NCI-H1092 (cell line): ENCODE measurements around the gene ACTR5.
A peak's percentile ranks its signal among the peaks of the same experiment; 100 is the strongest.
"Not testable (repeated sequence)": the region's sequence is repeated elsewhere in the genome, so short reads cannot be mapped to it uniquely, and the experiment has no call there.

ENCODE experiments used
- DNase-seq: peaks from one replicate; lab custom pipeline; 2025; lab: John Stamatoyannopoulos, UW

ACTR5 gene

DNA sequence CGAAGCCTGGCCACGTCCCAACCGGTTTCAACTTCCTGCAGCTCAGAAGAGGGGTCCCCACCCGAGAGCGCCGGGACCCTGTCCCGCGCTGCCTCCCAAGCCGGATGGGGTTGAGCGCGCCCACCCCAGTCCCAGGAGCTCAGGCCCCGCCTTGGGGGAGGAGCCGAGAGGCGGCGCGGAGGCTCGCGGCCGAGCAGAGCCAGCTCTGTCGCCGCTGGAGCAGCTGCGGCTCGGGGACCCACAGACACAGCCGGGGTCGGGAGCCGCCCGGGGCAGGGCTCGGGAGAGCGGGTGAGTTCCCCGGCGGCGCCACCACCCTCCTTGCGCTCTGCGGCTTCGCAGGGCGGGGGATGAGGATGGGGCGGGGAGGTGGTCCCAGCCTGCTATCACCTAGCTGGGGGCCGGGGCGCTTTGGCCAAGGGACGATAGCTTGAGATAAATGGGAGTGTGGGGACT is 57.3 kb downstream of the ACTR5 start, which contains the start of gene PPP1R16B:
Gene PPP1R16B, plus strand, starts transcription at position 196 of the 456 bp plus-strand sequence. CDS start 30,229 bp downstream, outside the sequence.
- peak; percentile 6 for DNase-seq

DNA sequence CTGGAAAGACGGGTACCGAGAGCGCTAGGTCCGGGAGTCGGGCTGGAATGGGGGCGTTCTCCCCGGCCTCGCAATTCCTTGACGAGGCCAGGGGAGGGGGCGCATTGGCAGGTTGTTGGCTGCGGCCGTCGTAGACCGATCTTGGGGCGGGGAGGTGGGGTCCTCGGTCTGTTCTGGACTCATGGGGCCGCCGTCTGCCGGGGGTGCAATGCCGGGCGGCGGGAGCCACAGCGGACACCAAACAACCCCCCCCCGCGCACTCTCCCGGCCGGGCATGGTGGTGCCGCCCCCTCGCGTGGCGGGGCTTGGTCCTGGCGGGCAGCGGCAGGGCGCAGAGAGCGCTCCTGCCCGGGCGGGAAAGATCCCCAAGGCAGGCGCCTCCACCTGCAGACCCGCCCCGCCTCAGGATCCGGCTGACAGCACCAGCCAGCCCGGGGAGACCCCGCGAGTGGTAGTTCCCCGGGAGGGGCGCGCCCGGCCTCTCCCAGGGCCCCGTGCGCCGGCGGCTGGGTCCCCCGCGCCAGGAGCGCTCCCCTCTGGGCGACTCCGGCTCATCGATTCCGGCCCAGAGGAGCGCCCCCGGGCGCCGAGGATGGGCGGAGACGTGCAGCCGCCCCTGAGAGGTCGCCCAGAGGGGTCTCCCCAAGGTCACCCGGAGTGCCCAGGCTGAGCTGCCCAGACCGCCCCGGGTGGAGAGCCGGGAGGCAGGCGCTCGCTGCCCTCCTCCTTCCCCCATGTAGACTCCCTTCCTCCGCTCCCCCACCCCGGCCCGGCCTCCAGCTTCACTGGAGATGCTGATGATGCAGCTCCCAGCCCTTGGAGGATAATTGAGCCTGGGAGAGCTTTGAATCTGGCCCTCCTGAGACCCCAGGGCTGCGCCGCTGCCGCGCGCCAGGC is 57.9 kb downstream of the ACTR5 start:
- DNase-seq: peak; percentile 39

DNA sequence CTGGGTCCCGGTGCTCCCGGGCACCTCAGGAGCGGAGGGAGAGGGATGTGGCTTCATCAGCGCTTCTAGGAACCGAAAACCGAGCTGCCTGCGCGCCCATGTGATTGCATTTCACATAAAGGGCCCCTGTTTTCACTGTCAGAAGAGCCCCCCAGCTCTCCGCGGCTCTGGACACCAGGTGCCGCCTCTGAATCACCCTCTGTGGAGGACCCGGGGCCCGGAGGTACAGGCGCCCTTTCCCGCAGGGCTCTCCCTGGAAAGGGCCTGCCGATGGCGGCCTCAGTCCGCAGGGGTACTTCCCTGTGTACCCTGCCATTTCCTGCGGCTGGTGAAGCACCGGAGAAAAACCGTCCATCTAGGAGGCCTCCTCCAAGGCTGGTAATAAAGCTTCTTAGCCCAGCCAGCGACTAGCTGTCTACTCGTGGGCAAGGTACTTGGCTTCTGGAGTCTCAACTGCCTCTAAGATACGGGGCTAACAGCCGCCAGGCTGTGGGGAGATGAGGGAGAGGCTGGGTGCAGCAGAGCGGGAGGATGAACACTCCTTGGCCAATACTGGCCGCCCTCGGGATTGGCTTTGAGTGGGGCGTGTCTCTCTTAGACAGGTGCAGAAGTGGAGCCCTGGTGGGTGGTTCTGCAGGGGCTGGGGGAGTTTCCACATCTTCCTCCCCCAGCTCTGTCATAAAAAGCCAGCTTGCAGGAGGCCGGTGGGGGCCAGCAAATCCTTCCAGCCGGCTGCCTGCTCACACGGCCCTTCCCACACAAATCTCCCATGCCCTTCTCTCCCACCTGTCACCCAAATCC is 58.8 kb downstream of the ACTR5 start:
- no peak for DNase-seq

DNA sequence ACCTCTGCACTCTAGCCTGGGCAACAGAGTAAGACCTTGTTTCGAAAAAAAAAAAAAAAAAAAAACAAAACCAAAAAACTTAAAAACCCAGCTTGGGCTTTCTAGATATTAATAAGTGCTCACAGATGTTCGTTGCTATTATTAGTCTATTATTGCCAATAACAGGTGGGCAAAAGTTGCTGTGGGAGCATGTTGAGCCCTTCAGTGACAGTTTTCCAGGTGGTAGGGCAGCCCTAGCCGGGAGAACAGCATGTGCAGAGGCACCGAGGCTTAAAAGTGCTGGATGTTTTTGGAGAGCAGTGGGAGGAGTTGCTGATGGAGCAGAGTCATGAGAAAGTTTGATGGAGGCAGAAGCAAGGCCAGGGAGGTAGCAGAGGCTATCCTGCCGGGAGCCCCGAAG is 61.7 kb downstream of the ACTR5 start:
- no peak for DNase-seq

DNA sequence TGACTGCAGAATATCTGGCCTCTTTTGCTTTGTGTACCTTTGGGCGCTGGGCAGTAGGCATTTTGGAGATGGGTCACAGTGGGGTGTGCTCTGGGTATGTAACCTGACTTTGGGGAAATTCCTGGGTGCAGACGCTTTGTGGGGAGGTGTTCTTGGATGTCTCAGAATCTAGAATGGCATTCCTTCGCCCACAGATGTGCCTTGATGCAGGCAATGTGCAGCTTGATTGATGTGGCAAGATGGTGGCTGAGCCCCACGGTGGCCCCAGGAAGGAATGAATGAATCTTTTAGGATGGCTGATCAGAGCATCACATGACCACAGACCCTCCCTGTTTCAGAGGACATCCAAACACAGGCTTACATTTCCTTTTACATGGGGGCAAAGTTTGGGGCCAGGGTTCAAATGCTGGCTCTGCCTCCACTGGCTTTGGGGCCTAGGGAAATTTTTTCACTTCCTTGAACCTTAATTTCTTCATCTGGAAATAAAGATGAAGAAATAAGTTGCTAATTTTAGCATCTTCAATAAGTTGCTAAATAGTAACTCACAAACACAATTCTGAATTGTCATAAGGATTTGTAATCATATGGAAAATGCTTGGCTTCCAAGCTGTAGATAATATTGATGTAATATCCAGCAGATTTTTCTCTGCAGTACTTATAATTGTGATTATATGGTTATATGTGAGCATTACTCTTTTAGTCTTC is 62.8 kb downstream of the ACTR5 start:
- DNase-seq: no peak

DNA sequence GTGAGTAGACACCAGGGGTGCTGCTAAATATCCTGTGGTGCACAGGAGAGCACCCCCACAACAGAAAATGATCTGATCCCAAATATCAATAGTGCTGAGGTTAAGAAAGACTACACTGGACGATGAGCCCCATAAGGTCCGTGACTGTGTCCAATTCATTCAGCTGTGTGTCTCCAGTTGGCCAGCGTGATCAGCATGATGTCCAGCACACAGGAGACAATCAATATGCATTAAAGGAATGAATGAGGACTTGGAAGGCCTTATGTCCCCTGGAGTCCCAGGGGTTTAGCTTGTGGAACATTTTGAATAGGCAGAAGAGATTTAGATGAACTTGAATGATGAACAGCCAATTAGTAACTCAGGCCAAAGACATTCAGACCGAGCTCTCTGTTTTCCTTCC is 63.5 kb downstream of the ACTR5 start:
- no peak for DNase-seq

DNA sequence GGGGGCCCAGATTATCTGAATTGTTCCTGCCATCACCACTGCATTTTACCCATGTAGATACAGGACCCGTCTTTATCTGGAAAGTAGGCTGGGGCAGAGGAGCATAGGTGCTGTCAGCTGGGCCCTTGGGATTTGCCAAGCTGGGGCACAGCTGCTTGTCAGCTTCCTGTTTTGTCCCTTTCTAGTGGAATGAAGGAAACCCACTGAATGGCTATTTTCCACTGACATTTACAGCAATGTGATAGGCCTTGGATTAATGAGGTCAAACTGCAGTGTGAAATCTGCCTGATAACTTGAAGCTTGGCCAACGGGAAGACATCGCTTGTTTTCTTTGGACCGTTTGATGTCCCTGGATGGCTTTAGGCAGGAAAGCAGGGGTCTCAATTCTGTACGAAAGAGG is 63.9 kb downstream of the ACTR5 start:
- DNase-seq: no peak

DNA sequence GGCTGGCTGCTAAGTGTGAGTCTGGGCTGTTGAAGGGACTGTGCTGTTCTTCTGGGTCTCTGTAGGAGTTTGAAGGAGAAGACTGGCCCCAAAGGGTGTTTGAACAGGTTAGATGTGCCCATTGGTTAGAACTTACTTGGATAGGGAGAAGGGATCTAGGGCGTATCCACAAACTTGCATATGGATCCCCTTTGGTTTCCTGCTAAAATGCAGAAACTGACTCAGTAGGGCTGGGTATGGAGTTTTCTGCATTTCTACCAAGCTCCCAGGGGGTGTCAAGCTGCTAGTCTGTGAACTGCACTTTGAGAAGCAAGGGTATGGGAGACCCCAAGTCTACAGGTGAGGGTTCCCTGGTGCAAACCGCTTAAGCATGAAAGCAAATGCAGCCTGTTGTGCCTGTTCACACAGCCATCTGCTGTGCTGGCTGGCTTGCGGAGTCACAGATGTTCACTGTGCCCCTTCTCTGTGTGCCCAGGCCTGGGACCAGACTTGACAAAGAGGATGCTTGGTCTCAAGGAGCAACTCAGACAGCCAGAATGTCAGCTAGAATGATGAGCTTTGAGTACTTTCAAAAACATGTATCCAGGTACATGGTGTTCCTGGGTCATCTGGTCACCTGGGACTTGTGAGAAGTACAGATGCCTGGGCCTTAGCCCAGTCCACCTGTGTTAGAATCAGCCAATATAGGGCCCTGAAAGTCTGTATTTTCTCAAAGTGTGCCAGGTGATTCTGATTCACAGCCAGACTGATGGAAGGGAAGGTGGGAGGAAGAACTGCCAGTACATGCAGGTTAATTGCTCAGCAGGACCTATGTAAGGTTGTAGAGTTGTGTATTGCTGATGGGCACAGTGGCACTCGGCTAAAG is 64.7 kb downstream of the ACTR5 start:
- no peak for DNase-seq

DNA sequence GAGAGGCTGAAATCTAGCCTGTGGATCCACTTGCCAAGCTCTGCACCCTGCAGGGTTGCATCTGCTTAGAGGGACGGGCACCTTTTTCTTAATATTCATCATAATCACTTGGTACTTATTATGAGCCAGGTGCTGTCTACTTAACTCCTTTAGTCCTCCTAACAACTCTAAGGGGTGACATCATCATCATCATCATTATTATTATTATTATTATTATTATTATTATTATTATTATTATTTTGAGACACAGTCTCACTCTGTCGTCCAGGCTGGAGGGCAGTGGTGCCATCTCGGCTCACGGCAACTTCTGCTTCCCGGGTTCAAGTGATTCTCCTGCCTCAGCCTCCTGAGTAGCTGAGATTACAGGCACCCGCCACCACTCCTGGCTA is 65.3 kb downstream of the ACTR5 start:
- not testable (repeated sequence) for DNase-seq

DNA sequence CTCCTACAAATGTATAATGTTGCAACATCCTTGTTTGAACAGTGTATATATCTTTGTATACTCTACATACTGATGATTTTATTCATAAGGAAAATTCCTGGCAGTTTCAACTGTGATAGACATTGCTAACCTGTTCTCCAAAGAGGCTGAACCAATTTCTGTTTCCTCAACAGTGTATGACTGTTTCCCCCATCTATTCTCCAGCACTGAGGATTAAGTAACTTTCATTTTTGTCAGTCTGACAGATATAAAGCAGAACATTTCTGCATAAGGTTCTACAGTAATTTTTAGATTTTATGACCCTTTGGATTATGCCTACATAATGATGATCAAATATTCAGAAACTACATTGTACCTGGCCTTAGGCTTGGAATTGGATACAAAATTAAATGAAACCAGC is 67.2 kb downstream of the ACTR5 start:
- no peak for DNase-seq

DNA sequence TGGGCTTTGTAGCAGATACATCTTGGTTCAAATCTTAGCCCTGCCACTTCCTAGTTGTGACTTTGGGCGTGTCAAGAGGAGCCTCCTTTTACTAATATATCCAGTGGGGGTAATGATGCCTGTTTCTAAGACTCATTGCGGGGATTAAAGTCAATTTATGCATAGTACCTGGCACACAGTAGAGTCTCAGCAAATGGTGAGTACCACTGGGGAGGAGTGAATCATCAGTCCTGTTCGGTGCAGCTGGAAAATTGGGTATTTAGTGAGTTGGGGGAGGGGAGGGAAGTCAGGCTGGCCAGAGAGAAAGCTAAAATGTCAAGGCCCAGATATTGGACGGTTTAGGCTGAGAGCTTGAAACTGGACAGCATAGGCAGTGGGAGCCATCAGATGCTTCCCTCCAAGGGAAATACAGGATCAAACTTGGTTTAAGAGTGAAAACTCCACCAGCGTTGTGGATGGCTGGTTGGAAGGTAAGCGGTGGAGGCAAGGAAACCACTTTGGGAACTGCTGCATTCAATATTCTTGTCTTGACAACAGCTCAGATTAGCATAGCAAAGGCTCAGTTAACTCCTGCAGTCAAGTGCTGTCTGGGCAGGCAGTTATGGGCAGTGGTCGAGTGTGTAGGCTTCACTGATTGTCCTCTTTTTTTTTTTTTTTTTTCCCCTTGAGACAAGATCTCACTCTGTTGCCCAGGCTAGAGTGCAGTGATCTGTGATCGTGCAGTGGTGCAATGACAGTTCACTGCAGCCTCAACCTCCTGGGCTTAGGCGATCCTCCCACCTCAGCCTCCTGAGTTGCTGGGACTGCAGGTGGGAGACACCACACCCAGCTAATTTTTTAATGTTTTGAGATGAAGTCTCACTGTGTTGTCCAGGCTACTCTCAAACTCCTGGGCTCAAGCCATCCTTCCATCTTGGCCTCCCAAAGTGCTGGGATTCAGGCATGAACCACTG is 70.1 kb downstream of the ACTR5 start:
- DNase-seq: no peak
